GM19397 (cell line): ENCODE measurements around the gene PIM3.
"Not testable (repeated sequence)": the region's sequence is repeated elsewhere in the genome, so short reads cannot be mapped to it uniquely, and the experiment has no call there.

Experiments
- ATAC-seq: cut with Tn5 transposase; IDR thresholded peaks from one replicate; pipeline ENCODE4 v1.9.1; 2021; ENCODE audit warnings: mild to moderate bottlenecking, moderate library complexity; ENCODE audit not compliant: unreplicated experiment

Gene PIM3

DNA sequence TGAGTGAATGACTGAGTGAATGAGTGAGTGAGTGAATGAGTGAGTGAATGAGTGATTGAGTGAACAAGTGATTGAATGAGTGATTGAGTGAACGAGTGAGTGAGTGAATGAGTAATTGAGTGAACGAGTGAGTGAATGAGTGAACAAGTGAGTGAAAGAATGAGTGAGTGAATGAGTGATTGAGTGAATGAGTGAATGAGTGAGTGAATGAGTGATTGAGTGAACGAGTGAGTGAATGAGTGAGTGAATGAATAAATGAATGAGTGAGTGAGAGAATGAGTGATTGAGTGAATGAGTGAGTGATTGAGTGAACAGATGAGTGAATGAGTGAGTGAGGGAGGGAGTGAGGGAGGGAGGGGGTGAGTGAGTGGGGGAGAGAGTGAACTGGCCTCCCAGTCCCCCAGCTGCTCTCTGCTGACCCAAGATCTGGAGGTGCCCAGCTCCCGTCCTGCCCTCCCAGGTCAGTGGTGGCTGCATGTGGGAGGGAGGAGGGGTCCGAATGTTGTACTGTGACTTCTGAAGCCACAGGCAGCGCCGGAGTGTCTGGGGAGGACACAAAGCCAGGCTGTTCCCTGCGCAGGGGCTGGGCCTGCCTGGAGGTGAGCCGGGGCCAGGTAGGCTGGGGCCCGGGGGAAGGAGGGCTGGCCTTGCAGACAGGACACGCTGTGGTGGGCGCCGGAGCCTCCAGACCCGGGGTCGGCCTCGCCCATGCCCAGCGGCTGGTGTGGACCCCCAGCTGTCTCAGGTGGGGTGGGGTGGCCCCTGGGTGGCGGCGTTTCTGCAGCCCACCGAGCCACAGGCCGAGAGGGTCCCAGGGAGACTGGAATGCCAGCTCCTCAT lies 17.8 kb upstream of the PIM3 start:
- ATAC-seq, result no peak

DNA sequence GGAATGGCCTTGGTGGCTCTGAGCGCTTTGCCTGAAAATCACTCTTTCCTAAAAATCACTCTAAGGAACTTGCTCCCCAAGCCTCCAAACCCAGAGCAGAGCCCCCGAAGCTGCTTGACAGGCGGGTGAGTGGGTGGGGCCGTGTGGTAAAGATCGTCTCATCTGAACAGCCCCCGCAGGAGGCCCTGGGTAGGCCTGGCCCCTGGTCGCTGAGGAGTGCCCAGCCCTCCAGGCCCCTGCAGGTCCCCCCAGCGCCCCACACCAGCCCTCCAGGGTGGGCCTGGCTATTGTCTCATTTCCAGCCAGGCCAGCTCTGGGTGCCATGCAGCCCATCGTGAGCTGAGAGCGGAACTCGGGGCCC lies 17.2 kb upstream of the PIM3 start:
- no peak for ATAC-seq

DNA sequence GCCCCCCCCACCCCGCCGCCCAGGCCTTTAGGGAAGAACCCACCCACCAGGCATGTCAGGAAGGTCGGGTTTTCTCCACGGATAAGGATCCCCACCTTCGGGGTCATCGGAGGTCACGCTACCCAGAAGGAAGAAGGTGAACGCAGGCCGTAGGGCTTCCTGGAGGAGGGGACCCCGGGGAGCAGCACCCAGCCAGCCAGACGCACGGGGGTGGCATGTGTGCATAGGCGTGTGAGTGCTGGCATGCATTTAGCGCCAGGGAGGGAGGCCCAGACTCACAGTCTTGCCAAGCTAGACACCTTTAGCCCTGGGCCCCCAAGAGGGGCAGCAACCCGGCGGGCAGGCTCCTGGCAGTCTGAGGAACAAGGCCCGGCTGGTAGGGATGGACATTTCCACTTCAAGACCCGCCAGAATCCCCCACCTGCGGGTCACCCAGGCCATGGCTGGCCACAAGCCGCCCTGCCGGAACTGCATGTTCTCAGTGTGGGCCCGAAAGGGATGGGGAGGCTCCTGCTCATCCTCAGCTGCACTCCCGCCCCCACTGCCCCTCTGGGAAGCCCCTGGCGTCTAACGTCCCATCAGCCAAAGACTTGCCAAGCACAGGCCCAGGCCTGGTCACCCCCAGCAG lies 16.7 kb upstream of the PIM3 start:
- ATAC-seq, result no peak

DNA sequence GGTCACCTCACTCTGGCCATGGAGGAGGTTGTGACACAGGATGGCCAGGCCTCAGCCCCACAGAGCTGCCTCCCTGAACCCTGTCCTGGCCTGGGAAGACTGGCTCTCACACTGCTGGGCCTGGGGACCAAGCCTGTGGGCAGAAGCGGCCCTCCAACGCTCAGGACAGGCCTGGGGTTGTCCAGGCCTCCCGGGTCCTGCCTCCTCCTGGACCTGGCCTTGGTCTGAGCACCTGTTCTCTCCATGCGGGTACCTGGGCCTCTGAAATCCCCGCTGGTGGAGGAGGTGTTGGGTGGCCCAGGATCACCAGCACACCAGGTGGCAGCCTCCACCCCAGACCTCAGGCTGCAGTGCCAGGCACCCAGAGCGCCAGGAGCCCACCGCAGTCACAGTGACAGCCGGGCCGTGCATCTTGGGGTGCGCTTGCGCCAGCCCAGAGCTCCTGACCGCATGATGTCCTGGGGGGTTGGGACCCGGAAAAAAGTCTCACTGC lies 16.1 kb upstream of the PIM3 start:
- no peak for ATAC-seq

DNA sequence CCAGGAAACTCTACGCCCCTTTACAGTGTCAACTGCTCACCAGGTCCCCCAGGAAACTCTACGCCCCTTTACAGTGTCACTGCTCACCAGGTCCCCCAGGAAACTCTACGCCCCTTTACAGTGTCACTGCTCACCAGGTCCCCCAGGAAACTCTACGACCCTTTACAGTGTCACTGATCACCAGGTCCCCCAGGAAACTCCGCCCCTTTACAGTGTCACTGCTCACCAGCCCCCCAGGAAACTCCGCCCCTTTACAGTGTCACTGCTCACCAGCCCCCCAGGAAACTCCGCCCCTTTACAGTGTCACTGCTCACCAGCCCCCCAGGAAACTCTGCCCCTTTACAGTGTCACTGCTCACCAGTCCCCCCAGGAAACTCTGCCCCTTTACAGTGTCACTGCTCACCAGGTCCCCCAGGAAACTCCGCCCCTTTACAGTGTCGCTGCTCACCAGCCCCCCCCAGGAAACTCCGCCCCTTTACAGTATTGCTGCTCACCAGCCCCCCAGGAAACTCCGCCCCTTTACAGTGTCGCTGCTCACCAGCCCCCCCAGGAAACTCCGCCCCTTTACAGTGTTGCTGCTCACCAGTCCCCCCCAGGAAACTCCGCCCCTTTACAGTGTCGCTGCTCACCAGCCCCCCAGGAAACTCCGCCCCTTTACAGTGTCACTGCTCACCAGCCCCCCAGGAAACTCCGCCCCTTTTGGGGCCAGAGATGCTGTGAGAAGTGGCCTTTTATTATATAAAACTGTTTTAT lies 15.4 kb upstream of the PIM3 start:
- not testable (repeated sequence) for ATAC-seq

DNA sequence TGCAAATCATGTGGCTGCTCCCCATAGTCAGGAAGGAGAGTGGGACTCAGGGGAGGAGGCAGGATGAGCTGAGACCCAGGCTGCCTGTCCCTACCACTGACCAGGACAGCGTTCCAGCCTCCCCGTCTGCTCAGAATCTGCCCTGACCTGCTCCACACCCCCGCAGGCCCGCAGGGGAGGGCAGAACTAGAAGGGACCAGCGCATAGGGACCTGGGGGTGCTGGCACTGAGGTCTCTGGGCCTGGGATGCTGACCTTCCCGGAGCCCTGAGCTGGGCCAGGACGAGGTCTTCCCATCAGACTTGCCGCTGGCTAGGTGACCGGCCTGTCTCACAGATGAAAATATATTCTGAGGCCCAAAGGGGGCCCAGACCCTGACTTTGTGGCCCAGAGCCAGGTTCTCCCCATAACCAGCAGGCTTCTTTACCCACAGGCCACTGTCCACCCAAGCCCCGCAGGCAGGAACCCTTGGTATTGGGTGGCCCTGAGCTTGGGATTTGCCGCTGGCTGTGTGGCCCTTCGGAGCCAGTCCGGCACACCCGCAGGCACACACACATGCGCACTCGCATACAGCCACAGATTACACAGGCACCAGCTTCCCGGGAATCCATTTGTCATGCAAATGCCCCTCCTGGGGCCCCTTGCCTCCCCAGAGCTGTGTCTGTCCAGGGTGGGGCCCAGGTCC lies 13.8 kb upstream of the PIM3 start:
- ATAC-seq, result no peak

DNA sequence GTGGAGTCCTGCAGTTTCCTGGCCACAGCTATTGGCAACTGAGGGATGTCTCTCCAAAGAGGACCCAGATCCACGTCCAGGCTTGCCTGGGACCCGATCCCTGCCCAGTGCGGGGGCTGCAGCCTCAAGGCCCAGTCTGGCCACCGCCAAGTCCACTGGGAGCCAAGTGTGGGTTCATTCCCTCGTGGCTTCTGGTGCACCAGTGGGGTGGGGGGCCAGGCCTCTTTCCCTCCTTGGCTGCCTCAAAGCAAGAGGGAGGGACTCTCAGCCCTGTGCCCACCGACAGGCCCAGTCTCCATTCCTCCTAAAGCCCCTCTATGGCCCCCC lies 13.3 kb upstream of the PIM3 start:
- no peak for ATAC-seq

DNA sequence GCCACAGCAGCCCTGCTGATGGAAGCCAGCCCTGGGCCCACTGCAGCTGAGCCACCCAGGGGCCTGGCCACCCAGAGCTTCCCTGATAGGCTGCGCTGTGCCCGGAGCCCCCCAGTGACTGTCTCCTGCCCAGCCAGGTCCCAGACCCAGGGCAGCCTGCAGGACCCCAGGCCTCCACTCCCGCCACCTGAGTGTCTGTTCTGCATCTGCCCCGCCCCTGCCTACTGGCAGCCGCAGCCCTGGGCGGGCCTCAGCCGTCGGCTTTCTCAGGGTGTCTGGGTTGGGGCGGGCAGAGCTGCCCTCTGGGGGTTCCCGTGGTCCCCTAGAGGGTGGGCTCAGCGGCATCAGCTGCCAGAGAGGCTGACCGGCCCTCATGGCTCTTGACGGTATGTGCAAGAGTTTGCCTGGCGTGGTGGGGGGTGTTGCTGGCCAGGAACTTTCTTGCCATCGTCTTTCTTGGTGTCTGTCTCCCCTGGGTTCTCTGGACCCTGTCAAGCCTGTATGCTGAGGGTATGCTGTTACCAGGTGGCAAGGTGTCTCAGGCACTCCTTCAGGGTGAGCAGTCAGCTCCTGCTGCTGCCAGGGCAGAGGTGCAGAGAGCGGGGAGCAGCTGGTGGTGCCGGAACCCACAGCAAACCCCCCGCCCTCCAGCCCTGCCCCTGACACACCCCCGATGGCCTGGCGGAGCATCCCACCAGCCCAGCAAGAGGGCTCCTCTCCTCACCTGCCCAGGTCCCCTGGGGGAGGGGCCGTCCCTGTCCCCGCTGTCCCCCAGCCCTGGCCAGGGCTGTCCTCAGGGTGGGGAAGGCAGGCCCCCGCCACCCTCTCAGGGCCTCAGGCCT lies 12.2 kb upstream of the PIM3 start:
- no peak for ATAC-seq

DNA sequence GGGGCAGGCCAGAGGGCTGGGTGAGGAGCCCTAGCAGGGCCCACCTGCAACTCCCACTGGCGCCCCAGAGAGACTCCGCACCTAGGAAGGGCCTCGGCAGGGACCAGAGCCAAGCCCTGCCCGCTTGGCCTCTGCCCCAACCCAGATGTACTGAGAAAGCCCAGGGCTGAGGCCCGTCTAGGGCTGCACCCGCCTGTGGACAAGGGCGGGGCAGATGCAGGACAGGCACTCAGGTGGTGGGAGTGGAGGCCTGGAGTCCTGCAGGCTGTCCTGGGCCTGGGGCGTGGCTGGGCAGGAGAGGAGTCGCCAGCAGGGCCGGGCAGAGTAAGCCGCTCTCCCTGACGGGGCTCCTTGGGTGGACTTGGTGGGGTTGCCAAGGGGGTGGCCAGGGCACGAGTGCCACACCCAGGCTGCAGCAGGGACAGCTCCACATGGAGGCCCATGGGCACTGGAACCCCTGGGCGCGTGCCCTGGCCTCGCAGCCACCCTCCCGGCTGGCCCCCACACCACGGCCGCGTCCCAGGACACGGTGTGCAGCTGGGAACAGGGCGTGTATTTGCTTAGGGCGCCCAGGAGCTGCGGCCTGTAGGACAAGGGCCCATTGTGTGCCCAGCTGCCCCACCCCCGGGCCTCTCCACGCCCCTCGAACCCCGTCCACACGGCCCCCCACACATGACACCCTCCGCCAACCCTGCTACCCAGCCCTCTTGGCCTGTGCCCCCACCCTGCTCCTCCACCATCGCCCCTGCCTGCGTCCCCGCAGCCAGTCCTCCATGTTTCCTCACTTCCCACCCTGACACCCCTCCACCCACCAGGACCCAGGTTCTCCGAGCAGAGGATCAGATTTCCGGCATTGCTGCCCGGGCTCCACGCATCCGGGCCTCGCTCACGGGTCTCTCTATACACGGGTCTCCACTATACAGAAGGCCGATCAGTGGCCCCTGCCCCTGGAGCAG lies 11.3 kb upstream of the PIM3 start:
- no peak for ATAC-seq

DNA sequence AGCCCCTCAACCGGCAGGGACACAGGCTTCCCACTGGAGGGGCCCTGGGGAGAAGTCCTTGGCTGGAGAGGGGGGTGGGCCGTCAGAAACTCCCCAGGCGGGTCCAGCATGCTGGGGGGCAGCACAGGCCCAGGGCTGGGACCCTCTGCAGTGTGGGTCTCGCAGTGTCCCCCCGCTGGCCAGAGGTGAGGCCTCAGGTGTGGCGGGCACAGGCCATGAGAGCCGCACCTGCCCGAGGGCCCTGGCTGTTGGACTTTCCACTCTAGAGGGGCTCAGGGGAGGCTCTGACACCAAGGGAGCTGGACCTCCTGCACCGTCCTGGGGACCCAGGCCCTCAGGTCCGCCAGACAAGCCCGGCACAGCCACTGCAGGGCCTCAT lies 10.7 kb upstream of the PIM3 start:
- ATAC-seq, result no peak

DNA sequence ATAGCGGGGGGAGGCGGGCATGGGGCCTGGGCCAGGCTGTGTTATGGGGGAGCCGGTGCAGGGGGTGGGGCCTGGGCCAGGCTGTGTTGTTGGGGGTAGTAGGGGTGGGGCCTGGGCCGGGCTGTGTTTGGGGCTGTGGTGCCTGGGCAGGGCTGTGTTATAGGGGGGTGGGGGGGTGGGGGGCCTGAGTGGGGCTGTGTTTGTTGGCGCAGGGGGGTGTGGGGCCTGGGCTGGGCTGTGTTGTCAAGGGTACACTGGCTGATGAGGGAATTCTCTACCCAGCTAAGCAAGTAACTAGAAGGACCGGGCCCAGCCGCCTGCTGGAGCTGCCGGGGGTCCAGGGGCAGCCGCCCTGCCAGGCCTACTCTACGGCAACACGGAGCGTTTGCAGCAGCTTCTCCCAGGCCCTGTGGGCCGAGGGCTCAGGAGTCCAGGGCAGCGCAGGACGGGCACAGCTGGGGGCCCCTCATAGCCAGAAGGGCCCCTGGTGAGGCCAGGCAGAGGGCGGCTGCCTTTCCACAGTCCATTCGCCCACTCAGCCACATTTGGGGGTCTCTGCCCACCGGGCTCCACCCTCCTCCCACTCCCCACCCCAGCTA lies 10.1 kb upstream of the PIM3 start:
- ATAC-seq, result no peak

DNA sequence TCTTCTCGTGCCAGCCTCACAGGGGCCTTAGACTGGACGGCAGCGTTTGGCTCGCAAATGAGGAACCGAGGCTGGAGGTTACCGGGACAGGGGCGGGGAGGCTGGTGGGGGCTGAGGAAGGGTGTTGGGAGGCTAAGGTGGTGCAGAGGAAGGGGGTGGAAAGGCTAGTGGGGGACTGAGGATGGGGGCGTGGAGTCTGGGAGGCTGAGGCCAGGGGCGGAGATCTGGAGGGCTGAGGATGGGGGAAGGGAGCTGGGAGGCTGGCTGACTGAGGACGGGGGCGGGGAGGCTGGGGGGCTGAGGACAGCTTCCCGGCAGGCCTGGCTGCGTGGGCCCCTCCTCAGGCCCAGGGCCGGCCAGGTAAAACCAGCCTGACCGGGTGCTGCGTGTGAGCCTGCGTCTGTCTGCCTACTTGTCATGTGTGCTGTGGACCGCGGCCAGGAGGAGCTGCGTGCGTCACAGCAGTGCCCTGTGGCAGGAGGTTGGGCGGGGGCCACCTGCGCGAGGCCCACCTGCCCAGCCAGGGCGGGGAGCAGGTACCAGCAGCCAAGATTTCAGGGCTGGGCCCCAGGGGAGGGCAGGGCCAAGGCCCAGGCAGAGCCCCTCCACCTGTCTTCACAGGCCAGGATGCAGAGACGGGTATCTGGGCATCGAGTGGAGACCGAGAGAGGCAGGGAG lies 9.4 kb upstream of the PIM3 start:
- no peak for ATAC-seq

DNA sequence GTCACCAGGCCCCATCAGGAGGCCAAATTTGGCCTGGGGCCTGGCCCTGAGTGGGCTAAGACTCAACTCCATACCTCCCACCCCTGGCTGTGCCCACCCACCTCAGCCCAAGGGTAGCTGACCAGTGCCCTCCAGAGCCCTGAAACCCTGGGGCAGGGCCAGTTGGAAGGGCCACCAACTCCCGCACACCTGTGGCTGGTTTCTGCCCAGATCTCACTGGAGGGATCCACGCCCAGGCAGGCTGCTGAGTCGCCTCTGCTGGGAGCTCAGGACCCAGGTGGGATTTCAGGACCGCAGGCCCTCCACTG lies 8.9 kb upstream of the PIM3 start:
- no peak for ATAC-seq

DNA sequence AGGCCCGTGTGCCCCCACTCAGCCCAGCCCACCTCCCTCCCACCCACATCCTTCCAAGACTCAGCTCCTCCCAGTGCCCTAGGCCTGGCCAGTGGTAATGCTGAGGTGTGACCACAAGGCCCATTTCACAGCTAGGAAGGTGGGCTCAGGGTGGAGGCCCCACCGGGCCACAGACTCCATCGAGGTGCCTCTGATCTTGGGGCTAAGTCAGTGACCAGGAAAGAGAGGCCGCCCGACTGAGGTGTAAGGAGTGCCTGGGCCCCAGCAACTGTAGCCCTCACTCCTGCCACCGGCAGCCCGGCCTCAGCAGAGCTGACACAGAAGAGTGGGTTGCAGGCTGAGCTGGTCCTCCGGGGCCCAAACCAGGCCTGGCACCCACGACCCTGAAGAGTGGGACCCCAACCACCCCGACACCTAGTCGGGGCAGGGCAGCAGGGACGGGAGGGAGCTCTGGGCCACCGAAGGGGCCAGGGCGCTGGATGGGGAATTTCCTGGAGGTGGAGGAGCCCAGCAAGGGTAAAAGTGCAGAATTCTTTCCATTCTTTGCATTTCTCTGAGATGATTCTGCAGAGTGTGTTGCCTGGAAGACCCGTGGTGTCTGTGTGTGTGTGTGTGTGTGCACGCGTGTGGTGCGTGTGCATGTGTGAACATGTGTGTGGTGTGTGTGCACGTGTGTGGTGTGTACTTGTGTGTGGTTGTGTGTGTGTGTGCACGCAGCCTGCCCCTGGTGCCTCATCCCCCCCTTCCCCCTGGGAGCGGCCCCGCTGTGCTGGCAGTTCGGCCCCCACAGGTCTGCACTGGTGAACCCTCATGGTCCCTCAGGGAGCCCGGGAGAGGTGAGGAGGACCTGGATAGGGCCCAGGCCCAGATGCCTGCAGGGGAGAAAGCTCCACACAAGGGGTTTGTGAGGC lies 8.3 kb upstream of the PIM3 start:
- ATAC-seq, result no peak

DNA sequence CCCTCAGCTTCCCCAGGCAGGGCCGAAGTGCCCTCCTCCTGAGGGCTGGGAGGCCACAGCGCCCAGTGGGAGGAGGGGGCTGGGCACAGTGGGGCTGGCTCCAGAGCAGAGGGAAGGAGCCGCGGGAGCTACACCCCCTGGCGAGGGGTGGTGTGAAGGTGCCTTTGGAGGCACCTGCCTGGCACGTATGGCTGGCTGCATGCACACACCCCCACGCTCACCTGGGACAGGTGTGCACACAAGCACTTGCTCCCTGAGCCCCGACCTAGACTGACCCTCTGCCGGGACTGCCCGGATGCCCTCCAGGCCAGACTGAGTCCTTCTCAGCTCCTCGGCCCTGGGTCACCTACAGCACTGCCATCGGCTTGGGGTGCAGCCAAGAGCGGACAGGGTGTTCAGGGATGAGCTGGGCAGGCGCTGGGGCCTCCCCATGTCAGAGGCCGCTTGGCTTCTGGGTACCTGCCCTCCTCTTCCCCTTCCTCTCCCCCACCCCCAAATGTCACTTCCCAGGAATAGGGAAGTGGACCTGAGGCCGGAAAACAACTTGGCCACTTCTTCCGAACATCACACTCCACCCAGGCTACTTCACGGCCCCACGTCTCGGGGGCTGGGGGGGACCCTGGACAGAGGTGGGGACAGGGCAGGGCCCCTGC lies 7.4 kb upstream of the PIM3 start:
- no peak for ATAC-seq

DNA sequence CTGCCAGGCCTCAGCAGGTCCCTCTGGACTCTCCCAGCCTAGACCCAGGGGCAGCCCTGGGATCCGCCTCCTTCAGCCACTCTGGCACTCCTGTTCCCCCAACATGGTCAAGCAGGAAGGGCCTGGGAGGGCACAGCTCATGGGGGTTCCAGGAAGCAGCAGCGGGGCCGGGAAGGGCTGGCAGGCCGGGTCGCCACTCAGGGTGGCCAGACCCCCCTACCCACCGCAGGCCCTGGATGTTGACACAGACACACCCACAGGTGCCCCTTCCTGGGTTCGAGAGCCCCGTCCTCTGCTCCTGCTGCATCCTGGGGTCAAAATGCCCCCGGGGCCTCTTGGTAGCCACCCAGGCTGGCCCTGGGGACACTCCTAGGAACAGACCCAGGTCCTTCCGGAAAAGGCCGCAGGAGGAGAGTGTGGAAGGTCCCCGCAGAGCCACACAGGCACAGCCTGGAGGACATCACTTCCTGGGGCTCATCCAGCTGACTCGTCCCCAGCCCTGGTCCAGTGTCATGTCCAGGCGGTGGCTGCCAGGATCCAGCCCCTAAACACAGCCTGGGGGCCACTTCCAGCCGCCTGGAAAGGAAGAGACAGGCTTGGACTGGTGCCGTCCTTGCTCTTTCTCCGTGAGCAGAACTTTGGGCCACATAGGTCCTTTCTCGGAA lies 6.8 kb upstream of the PIM3 start:
- no peak for ATAC-seq

DNA sequence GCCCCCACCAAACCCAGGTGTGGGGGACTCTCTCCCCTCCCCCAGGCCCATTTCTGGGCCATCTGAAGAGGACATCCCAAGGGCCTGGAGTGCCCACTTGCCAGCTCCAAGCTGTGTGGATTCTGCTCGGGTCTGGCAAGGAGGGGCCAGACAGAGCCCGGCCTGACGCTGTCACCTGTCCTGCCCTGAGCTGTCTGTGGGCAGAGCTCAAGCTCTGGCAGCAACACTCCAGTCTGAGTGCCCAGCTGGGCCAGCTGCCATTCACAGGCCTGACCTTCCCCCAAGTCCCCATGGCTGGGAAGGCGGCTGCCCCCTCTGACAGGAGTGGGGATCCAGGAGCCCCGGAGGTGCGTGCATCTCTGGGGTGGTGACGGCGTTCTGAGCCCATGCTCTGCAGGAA lies 6.2 kb upstream of the PIM3 start:
- no peak for ATAC-seq
